Astrocyte (in vitro differentiated cells and primary cell): ENCODE measurements around the gene CLEC2B. TPM values are rescaled to one million over a fixed set of nuclear protein-coding genes. Genes with fewer than 3 reads are reported as not detected.

Experiments
- DNase-seq: peaks from one replicate; pipeline ENCODE4 v3.0.0-alpha.2; 2010; ENCODE audit warnings: low read depth
- FAIRE-seq: peaks from 2 replicates; lab custom pipeline; 2011; peaks lifted over from hg19 to GRCh38; lab: Jason Lieb, UNC
- H2AFZ ChIP-seq: 2 replicates; pipeline ENCODE4 v1.6.0; 2012; ENCODE audit warnings: low read depth, low read length, inconsistent platforms
- H3K27ac ChIP-seq: 2 replicates; pipeline ENCODE4 v1.5.1; 2011; ENCODE audit warnings: low read depth, low read length, inconsistent platforms
- H3K27me3 ChIP-seq: 2 replicates; pipeline ENCODE4 v1.6.0; 2011; ENCODE audit warnings: low read length, inconsistent platforms; ENCODE audit not compliant: insufficient read depth
- H3K36me3 ChIP-seq: 2 replicates; pipeline ENCODE4 v1.5.1; 2011; ENCODE audit warnings: low read length, inconsistent platforms; ENCODE audit not compliant: insufficient read depth
- H3K4me1 ChIP-seq: 2 replicates; pipeline ENCODE4 v1.5.1; 2011; ENCODE audit warnings: low read length, inconsistent platforms; ENCODE audit not compliant: insufficient read depth
- H3K4me2 ChIP-seq: 2 replicates; pipeline ENCODE4 v1.6.0; 2012; ENCODE audit warnings: low read length, inconsistent platforms
- H3K4me3 ChIP-seq: 2 replicates; pipeline ENCODE4 v1.5.1; 2011; ENCODE audit warnings: low read depth, mild to moderate bottlenecking, low read length, inconsistent platforms; ENCODE audit not compliant: insufficient read depth
- H3K79me2 ChIP-seq: 2 replicates; pipeline ENCODE4 v1.6.0; 2012; ENCODE audit warnings: mild to moderate bottlenecking, low read length, inconsistent platforms; ENCODE audit not compliant: insufficient read depth
- H3K9ac ChIP-seq: 2 replicates; pipeline ENCODE4 v1.6.0; 2012; ENCODE audit warnings: mild to moderate bottlenecking, low read length, inconsistent platforms
- H3K9me3 ChIP-seq: 2 replicates; pipeline ENCODE4 v1.5.1; 2012; ENCODE audit warnings: low read depth, mild to moderate bottlenecking, low read length, inconsistent platforms; ENCODE audit not compliant: insufficient read depth
- H4K20me1 ChIP-seq: 2 replicates; pipeline ENCODE4 v1.6.0; 2012; ENCODE audit warnings: low read length, inconsistent platforms; ENCODE audit not compliant: insufficient read depth
- H3K27ac Mint-ChIP-seq: one replicate; pipeline ENCODE4 v1.8.0; 2021; ENCODE audit warnings: mild to moderate bottlenecking, mixed read lengths; ENCODE audit not compliant: unreplicated experiment
- H3K27me3 Mint-ChIP-seq: one replicate; pipeline ENCODE4 v1.8.0; 2021; ENCODE audit warnings: low read depth, mixed read lengths; ENCODE audit not compliant: unreplicated experiment
- H3K36me3 Mint-ChIP-seq: one replicate; pipeline ENCODE4 v1.8.0; 2021; ENCODE audit warnings: low read depth, mixed read lengths; ENCODE audit not compliant: unreplicated experiment
- H3K4me1 Mint-ChIP-seq: one replicate; pipeline ENCODE4 v1.8.0; 2021; ENCODE audit warnings: low read depth, mixed read lengths; ENCODE audit not compliant: unreplicated experiment
- H3K4me3 Mint-ChIP-seq: one replicate; pipeline ENCODE4 v1.8.0; 2021; ENCODE audit warnings: mild to moderate bottlenecking, moderate library complexity, mixed read lengths; ENCODE audit not compliant: unreplicated experiment
- H3K9me3 Mint-ChIP-seq: one replicate; pipeline ENCODE4 v1.8.0; 2021; ENCODE audit warnings: mild to moderate bottlenecking, mixed read lengths; ENCODE audit not compliant: unreplicated experiment
- EZH2 ChIP-seq: IDR thresholded peaks from 2 replicates; pipeline ENCODE4 v1.6.1; 2012; ENCODE audit warnings: mild to moderate bottlenecking, low read length, inconsistent platforms; ENCODE audit not compliant: insufficient read depth
- total RNA-seq: library from RNA; stranded (reverse); gene quantifications from 2 replicates; pipeline ENCODE4 v1.2.1, GENCODE V29; 2021
- TF ChIP-seq, protein P1 (sequence below): IDR thresholded peaks from 2 replicates; pipeline ENCODE4 v1.5.1; 2011; ENCODE audit warnings: low read depth, mild to moderate bottlenecking, inconsistent platforms, low read length, moderate library complexity; ENCODE audit not compliant: insufficient read depth

Gene CLEC2B
- total RNA-seq, 1 donor from 2014 or later: not detected

DNA sequence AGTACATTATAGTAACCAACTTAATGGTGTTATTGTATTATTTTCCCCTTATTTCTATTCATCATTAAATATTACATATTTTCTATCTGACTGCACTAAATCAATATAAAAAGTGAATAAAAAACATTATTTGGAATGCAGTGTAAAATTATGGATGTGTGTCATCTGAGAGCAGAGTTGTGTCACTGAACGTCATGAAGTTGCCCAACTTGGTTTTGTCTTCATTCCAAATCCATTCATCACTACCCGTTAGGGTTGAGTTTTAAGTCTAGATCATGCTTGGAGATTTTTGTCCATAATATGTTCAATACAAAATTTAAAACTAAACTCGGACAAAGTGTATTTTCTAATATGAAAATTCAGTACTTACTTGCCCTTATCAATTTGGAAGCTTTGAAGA, 25.7 kb downstream of the CLEC2B start:
- no peak for FAIRE-seq
- Mint-ChIP-seq H3K4me3 (no peak overlapping the region), H3K9me3 (no peaks in the 10 kb centered on the region), H3K4me1 (no peaks in the 10 kb centered on the region), H3K27ac (no peak overlapping the region), H3K36me3 (no peaks in the 10 kb centered on the region), H3K27me3 (peaks cover 4% of the 10 kb centered on the region)
- no peaks in the 10 kb centered on the region for H3K27me3 ChIP-seq
- no peaks in the 10 kb centered on the region for H3K36me3 ChIP-seq
- no peak overlapping the region for H2AFZ ChIP-seq
- no peak overlapping the region for H3K4me2 ChIP-seq
- no peaks in the 10 kb centered on the region for H4K20me1 ChIP-seq
- DNase-seq: no peak
- no peak overlapping the region for H3K4me3 ChIP-seq
- TF ChIP-seq, protein P1, sequence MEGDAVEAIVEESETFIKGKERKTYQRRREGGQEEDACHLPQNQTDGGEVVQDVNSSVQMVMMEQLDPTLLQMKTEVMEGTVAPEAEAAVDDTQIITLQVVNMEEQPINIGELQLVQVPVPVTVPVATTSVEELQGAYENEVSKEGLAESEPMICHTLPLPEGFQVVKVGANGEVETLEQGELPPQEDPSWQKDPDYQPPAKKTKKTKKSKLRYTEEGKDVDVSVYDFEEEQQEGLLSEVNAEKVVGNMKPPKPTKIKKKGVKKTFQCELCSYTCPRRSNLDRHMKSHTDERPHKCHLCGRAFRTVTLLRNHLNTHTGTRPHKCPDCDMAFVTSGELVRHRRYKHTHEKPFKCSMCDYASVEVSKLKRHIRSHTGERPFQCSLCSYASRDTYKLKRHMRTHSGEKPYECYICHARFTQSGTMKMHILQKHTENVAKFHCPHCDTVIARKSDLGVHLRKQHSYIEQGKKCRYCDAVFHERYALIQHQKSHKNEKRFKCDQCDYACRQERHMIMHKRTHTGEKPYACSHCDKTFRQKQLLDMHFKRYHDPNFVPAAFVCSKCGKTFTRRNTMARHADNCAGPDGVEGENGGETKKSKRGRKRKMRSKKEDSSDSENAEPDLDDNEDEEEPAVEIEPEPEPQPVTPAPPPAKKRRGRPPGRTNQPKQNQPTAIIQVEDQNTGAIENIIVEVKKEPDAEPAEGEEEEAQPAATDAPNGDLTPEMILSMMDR: no peak
- TF ChIP-seq EZH2: no peak
- no peak overlapping the region for H3K27ac ChIP-seq
- no peaks in the 10 kb centered on the region for H3K4me1 ChIP-seq
- no peaks in the 10 kb centered on the region for H3K79me2 ChIP-seq
- H3K9ac ChIP-seq: no peak overlapping the region
- H3K9me3 ChIP-seq: no peaks in the 10 kb centered on the region

DNA sequence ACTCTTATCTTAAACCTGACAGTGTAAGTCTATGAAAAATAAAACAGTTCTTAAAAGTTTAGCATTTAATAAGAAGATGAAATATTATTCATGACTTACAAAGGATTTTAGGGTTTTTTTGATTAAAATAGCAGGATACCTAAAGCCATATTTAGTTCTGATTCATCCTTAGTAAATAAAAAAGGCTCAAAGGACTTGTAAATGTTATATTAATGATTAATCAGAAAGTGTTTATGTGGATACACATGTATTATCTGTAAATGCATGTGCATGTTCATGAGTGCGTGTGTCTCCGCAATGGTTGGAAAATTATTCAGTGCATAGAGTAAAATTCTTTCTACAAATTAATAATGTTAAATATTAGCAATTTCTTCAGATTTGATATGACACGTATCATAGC, 37.4 kb downstream of the CLEC2B start:
- Mint-ChIP-seq H3K9me3 (no peaks in the 10 kb centered on the region), H3K36me3 (no peaks in the 10 kb centered on the region), H3K27ac (no peak overlapping the region), H3K4me3 (no peak overlapping the region), H3K4me1 (no peaks in the 10 kb centered on the region), H3K27me3 (no peaks in the 10 kb centered on the region)
- no peak for DNase-seq
- no peak overlapping the region for H3K4me3 ChIP-seq
- H3K36me3 ChIP-seq: no peaks in the 10 kb centered on the region
- H3K79me2 ChIP-seq: no peaks in the 10 kb centered on the region
- TF ChIP-seq EZH2: no peak
- TF ChIP-seq, protein P1: no peak
- H3K9ac ChIP-seq: no peak overlapping the region
- no peak for FAIRE-seq
- H3K4me1 ChIP-seq: no peaks in the 10 kb centered on the region
- no peaks in the 10 kb centered on the region for H4K20me1 ChIP-seq
- no peaks in the 10 kb centered on the region for H3K27me3 ChIP-seq
- no peak overlapping the region for H3K27ac ChIP-seq
- no peak overlapping the region for H3K4me2 ChIP-seq
- H3K9me3 ChIP-seq: no peaks in the 10 kb centered on the region
- no peak overlapping the region for H2AFZ ChIP-seq

DNA sequence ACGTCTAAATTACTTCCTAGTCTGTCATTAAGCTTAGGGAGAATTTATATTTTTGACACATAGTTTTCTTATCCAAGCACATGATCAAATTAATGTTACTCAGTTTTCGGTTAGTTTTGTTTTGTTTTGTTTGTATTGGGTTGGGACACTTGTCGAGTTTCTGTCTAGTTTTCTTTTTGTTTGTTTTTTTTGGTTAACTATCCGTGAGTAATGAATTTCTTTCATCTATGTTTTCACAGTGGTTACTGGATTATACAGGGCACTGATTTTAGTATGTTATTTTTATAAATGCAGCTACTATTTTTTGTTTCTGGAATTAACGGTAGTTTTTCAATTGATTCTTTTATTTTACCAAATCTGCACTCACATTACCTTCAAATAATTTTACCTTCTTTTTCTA, 39.2 kb downstream of the CLEC2B start:
- Histone ChIP-seq H3K27ac (no peak overlapping the region), H3K4me3 (no peak overlapping the region), H3K9ac (no peak overlapping the region), H2AFZ (no peak overlapping the region), H3K79me2 (no peaks in the 10 kb centered on the region), H4K20me1 (no peaks in the 10 kb centered on the region), H3K4me2 (no peak overlapping the region), H3K27me3 (no peaks in the 10 kb centered on the region), H3K4me1 (no peaks in the 10 kb centered on the region), H3K9me3 (no peaks in the 10 kb centered on the region), H3K36me3 (no peaks in the 10 kb centered on the region)
- FAIRE-seq: no peak
- no peak for DNase-seq
- TF ChIP-seq, protein P1: no peak
- no peak for TF ChIP-seq EZH2
- H3K27me3 Mint-ChIP-seq: no peaks in the 10 kb centered on the region
- no peak overlapping the region for H3K27ac Mint-ChIP-seq
- no peak overlapping the region for H3K4me3 Mint-ChIP-seq
- no peaks in the 10 kb centered on the region for H3K36me3 Mint-ChIP-seq
- no peaks in the 10 kb centered on the region for H3K4me1 Mint-ChIP-seq
- H3K9me3 Mint-ChIP-seq: no peaks in the 10 kb centered on the region
